ENCODE results near the gene IFNB1.

IFNB1 gene

GRCh38 chr9:21042466-21042865 is 35.3 kb downstream of the IFNB1 start:
- DNase-seq (ENCODE audit: low spot score): no peak
- TF ChIP-seq, protein P1, sequence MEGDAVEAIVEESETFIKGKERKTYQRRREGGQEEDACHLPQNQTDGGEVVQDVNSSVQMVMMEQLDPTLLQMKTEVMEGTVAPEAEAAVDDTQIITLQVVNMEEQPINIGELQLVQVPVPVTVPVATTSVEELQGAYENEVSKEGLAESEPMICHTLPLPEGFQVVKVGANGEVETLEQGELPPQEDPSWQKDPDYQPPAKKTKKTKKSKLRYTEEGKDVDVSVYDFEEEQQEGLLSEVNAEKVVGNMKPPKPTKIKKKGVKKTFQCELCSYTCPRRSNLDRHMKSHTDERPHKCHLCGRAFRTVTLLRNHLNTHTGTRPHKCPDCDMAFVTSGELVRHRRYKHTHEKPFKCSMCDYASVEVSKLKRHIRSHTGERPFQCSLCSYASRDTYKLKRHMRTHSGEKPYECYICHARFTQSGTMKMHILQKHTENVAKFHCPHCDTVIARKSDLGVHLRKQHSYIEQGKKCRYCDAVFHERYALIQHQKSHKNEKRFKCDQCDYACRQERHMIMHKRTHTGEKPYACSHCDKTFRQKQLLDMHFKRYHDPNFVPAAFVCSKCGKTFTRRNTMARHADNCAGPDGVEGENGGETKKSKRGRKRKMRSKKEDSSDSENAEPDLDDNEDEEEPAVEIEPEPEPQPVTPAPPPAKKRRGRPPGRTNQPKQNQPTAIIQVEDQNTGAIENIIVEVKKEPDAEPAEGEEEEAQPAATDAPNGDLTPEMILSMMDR (IDR thresholded peaks at IDR 0.05; ENCODE audit: extremely low read depth, missing control alignments): no peak

DNA sequence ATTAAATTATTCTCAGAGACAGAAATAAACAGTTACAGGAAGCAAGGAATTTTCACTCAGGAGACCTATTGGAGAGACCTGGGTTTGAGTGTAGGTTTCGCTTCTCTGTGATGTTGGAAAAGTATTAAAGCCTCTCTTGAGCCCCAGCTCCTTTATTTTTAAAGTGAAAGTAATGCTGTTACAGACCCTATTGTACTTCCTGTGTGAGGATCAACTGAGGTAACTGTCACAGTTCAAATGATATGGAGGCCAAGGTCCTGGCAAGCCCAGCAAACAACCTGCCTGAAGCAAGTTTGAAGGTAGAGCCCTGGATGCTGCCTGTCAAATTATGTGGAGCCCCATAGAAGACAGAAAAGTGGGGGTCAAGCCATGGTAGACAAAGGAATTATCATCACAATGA is 38.4 kb downstream of the IFNB1 start:
- TF ChIP-seq, protein P1 (IDR thresholded peaks at IDR 0.05; ENCODE audit: extremely low read depth, missing control alignments): no peak
- no peak for DNase-seq (ENCODE audit: low spot score)

DNA sequence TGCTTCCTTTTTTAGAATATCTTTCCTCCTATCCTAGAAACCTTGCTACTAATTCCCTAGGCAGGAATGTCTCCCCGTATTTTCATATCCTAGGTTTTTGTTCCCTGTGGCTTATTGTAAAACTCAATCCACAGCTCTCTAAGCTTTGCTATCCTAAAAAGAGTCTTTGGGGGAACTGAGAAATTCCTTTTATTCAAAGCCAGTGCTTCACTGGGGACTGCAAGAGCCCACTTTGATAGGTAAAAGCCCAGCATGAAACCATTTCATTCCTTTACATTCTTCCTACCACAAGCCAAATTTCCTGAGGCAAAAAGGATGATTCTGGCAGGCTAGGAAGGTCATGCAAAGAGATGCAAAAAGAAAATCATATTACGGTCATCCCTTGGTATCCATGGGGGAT is 40.5 kb downstream of the IFNB1 start:
- TF ChIP-seq, protein P1 (IDR thresholded peaks at IDR 0.05; ENCODE audit: extremely low read depth, missing control alignments): no peak
- DNase-seq (ENCODE audit: low spot score): no peak

DNA sequence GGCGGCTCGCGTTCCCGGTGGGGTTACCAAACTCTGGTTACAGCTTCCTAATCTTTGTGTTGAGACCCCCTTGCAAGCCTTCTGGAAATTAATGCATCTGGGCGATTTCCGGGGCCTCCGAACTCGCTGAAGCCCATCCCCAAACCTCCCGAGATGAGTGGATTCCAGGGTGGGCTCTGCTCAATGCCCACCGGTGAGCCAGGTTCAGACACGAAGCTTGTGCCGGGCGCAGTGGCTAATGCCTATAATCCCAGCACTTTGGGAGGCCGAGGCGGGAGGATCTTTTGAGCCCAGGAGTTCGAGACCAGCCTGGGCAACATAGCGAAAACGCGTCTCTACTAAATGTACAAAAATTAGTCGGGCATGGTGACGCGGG is 45.9 kb downstream of the IFNB1 start:
- TF ChIP-seq, protein P1 (IDR thresholded peaks at IDR 0.05; ENCODE audit: extremely low read depth, missing control alignments): no peak
- no peak for DNase-seq (ENCODE audit: low spot score)

GRCh38 chr9:21031091-21031807 is 46.5 kb downstream of the IFNB1 start, which contains the start of gene HACD4:
TSS of gene HACD4 (minus strand) at chr9:21031640. CDS start at chr9:21031590, 50 bp downstream.
- DNase-seq (ENCODE audit: low spot score): peak; percentile 85
- TF ChIP-seq, protein P1 (IDR thresholded peaks at IDR 0.05; ENCODE audit: extremely low read depth, missing control alignments): no peak

DNA sequence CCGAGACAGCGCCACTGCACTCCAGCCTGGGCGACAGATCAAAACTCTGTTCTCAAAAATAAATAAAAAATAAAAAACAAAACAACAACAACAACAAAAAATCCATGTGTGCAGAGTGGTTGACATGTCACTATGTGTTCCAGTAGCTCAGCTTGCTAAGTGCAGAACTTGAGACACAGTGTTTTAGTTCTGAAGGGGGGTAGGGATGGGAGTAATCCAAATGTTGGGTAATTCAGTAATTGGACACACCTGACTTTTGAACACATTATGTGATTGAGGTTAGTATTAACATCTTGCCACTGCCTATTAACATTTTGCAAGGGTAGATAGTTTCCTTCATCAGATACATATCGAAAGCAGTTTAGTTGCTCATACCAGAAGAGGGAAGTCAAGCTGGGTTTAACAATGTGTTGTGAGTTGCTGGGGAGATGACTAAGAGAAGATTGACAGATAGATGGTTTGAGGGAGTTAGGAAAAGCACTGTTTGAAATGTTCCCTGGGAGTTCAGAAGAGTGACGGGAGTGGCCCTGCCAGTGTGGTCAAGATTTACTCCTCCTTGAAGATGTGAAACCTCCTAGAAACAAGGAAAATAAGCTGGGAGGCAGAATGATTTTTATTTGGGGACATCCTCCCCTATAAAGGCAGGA is 47.2 kb downstream of the IFNB1 start:
- TF ChIP-seq, protein P1 (IDR thresholded peaks at IDR 0.05; ENCODE audit: extremely low read depth, missing control alignments): no peak
- peak; percentile 78 for DNase-seq (ENCODE audit: low spot score)

DNA sequence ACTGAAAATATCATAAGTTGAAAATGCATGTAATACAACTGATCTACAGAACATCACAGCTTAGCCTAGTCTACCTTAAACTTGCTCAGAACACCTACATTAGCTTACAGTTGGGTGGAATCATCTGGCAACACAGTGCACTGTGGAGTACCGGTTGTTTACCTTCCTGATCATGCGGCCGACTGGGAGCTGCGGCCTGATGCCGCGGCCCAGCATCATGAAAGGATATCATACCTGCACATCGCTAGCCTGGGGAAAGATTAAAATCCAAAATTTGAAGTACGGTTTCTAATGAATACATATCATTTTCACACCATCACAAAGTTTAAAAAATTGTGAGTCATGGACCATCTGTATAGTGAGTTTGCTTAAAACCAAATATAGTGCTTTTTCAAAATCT is 48.1 kb downstream of the IFNB1 start:
- TF ChIP-seq, protein P1 (IDR thresholded peaks at IDR 0.05; ENCODE audit: extremely low read depth, missing control alignments): no peak
- DNase-seq (ENCODE audit: low spot score): no peak
